ENCODE measurements around the gene GPC1. TPM values are rescaled to one million over a fixed set of nuclear protein-coding genes. Genes with fewer than 3 reads are reported as not detected.

Gene GPC1
- 51.9 and 78.5 TPM in 2 replicates for total RNA-seq

DNA sequence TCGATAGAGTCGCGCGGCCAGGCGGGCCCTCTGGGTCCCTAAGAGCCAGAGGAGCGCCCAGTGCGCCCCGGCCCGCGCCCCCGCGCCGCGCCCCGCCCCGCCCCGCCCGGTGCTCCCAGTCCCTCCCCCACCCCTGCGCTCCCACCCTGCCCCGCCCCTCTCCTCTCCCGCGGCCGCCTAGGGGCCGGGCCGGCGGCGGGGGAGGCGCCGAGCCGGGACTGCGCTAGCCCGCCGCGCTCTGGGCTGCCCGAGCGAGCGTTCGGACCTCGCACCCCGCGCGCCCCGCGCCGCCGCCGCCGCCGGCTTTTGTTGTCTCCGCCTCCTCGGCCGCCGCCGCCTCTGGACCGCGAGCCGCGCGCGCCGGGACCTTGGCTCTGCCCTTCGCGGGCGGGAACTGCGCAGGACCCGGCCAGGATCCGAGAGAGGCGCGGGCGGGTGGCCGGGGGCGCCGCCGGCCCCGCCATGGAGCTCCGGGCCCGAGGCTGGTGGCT is at the start of gene GPC1:
TSS of gene GPC1 (plus strand) at position 207 of the 491 bp plus-strand sequence. CDS start at position 463, 256 bp downstream.

Small RNAs within 50 kb of the gene (small RNA-seq; reads per million reads assigned to genes)
- 19.8 reads per million, percentile 97 among the genes with 10 or more reads in this experiment for gene MIR149 (ENCODE audit: low replicate concordance)

Other genes with a start within 250 kb of the GPC1 start
- 13.6 and 13.7 TPM in 2 replicates for gene ANKMY1, start 122.3 kb downstream of the GPC1 start, total RNA-seq
- 3.5 and 4.6 TPM in 2 replicates for gene DUSP28, start 124.7 kb downstream of the GPC1 start, total RNA-seq
- gene RNPEPL1, start 132.8 kb downstream of the GPC1 start, total RNA-seq = 25.1 and 39.0 TPM in 2 replicates
- gene CAPN10, start 151.1 kb downstream of the GPC1 start, total RNA-seq = 29.1 and 30.6 TPM in 2 replicates
- 0.14 and 0.44 TPM in 2 replicates for gene GPR35, start 189.8 kb downstream of the GPC1 start, total RNA-seq
- not detected in 2 replicates for gene AQP12B, start 247.2 kb downstream of the GPC1 start, total RNA-seq

Data from placental pericyte (primary cell).